Activated CD4-positive, alpha-beta T cell treated with anti-CD3 and anti-CD28 coated beads, Interleukin-2, Interleukin-4, amounts not matched to agents 100 ng/mL and 50 ng/mL, durations not matched to agents 16 hours and 8 hours (primary cell): ENCODE data around the gene WDR70.

Experiments used
- DNase-seq: peaks from one replicate; pipeline ENCODE4 v3.0.0-alpha.2; 2020; ENCODE audit warnings: low spot score

The WDR70 gene

GRCh38 chr5:37724395-37725125 lies 345.4 kb downstream of the WDR70 start:
- no peak for DNase-seq

- DNase-seq, result no peak
These were observed 346.1 kb downstream of the WDR70 start for GRCh38 chr5:37725185-37725584.

GRCh38 chr5:37727238-37727637 lies 348.1 kb downstream of the WDR70 start:
- DNase-seq, result no peak

- no peak for DNase-seq
These were observed 351.9 kb downstream of the WDR70 start for GRCh38 chr5:37730896-37731455.

- no peak for DNase-seq
These were observed 355.0 kb downstream of the WDR70 start for GRCh38 chr5:37734114-37734513.

- no peak for DNase-seq
These were observed 356.7 kb downstream of the WDR70 start for GRCh38 chr5:37735649-37736347.

GRCh38 chr5:37736397-37736796 lies 357.3 kb downstream of the WDR70 start:
- no peak for DNase-seq

GRCh38 chr5:37737326-37738056 lies 358.4 kb downstream of the WDR70 start:
- DNase-seq, result no peak

GRCh38 chr5:37738057-37738691 lies 359.1 kb downstream of the WDR70 start:
- peak; percentile 86 for DNase-seq

- DNase-seq, result peak; percentile 22
These were observed 359.9 kb downstream of the WDR70 start for GRCh38 chr5:37738865-37739488.

GRCh38 chr5:37739817-37740261 lies 360.7 kb downstream of the WDR70 start:
- DNase-seq, result no peak

GRCh38 chr5:37740331-37741066 lies 361.4 kb downstream of the WDR70 start:
- no peak for DNase-seq

- DNase-seq, result no peak
These were observed 363.0 kb downstream of the WDR70 start for GRCh38 chr5:37742111-37742510.

- no peak for DNase-seq
These were observed 372.1 kb downstream of the WDR70 start for GRCh38 chr5:37751227-37751626.

- no peak for DNase-seq
These were observed 375.9 kb downstream of the WDR70 start for GRCh38 chr5:37754976-37755375.

GRCh38 chr5:37755581-37755980 lies 376.5 kb downstream of the WDR70 start:
- no peak for DNase-seq

GRCh38 chr5:37756248-37756647 lies 377.1 kb downstream of the WDR70 start:
- DNase-seq, result no peak

- DNase-seq, result no peak
These were observed 379.0 kb downstream of the WDR70 start for GRCh38 chr5:37757980-37758582.

- no peak for DNase-seq
These were observed 388.1 kb downstream of the WDR70 start for GRCh38 chr5:37767251-37767650.

GRCh38 chr5:37767961-37768360 lies 388.8 kb downstream of the WDR70 start:
- DNase-seq, result no peak
